ENCODE data around the gene TULP4. TPM values are rescaled to one million over a fixed set of nuclear protein-coding genes. Genes with fewer than 3 reads are reported as not detected.

The TULP4 gene
- total and polyA plus RNA-seq, 10 donors, result 1.8 to 143 (median 78.1) TPM

DNA sequence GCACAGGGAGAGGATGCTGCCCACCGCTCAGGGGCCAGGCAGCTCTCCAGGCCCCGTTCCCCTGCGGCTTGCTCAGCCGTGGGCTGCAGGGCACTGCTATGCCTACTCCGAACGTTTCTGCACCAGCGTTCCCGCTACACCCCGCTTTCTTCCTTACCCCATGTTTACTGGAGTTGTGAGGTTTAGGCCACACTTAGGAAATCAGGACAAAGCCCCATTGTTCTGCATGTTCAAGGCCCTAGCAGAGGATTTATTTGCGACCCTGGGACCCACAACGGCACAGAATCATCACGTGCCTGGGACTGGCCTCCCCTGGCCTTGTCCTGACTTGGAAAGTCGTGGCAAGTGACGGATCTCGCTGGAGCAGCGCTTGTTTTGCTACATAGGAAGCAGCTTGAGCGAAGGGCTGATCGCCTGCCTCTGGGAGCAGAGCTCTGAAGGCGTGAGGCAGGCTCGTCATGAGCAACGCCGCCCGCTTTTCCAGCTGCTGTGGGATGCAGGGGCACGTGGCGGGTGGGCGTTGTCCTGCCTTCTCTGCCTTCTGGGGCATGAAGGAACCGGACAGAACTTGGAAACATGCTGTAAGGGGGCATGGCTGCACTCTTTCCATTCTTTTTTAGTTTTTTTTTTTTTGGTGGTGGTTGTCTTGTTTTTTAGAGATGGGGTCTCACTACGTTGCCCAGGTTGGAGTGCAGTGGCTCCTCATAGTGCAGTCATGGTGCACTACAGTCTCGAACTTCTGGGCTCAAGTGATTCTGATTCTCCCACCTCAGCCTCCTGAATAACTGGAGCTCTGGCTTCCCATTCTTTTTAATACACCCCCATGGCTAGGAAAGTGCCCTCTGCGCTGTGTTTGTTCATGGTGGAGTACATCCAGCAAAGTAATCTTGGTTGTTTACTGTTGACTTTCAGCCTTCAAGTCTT, 233.0 kb downstream of the TULP4 start:
- Histone ChIP-seq H3K36me3 (no peaks in the 10 kb centered on the region), H3K27ac (peak overlapping the region in 4 of 8 donors; percentile 15 to 53 (median 30)), H3K27me3 (replicated peaks in 1 of 7) (peaks cover 0 to 10% (median 0%) of the 10 kb centered on the region in 7 donors), H3K9me3 (no peaks in the 10 kb centered on the region), H3K4me1 (no peaks in the 10 kb centered on the region), H3K4me3 (no peak overlapping the region)
- 64 to 85% (median 78%) methylated on average over 29 to 30 of the region's 30 CpGs for WGBS, 5 donors
- intact Hi-C loops (cut with DNase I; ENCODE audit: low total_unique reads), result no loop called here
- TF ChIP-seq POLR2A (IDR thresholded peaks at IDR 0.05) (no peak), POLR2AphosphoS5 (IDR thresholded peaks at IDR 0.05) (peak; percentile 45 to 70 (median 46))
- DNase-seq, result peak; percentile 74

DNA sequence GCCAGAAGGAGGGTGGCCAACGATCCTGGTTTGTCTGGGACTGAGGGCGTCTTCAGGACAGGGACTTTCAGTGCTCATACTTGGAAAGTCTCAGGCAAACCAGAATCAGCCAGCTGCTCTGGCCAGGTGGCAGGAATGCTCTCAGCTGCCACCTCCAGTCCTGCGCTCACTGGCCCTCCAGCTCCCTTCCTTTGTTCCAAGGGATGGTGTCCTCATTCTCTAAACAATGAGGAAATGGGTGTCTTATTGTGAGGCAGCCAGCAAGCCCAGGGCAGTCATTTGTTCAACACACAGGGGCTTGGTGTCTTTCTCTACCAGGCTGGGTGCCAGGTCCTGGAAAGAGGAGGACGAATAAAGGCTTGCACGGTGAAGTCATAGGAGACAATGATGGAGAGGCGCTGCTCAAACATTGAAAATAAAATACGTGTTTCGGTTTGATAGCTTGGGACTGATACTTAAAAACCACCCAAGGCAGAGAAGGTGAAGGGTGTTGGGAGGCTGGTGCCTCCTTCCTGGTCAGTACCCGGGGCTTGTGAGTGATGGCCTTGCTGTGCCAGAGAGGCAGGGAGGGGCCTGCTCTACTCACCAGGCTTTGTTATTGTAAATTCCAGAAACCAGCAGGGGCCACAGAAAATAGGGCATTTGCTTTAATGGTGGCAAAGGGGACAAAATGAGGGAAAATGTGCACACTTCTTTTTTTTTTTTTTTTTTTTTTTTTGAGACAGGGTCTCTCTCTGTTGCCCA, 236.3 kb downstream of the TULP4 start:
- intact Hi-C loops (cut with DNase I; ENCODE audit: low total_unique reads), result no loop called here
- no peaks in the 10 kb centered on the region for H3K36me3 ChIP-seq
- 87 to 92% (median 90%) methylated on average over 9 of the region's 9 CpGs for WGBS, 5 donors
- no peak for TF ChIP-seq POLR2AphosphoS5 (IDR thresholded peaks at IDR 0.05)
- TF ChIP-seq, protein P1, sequence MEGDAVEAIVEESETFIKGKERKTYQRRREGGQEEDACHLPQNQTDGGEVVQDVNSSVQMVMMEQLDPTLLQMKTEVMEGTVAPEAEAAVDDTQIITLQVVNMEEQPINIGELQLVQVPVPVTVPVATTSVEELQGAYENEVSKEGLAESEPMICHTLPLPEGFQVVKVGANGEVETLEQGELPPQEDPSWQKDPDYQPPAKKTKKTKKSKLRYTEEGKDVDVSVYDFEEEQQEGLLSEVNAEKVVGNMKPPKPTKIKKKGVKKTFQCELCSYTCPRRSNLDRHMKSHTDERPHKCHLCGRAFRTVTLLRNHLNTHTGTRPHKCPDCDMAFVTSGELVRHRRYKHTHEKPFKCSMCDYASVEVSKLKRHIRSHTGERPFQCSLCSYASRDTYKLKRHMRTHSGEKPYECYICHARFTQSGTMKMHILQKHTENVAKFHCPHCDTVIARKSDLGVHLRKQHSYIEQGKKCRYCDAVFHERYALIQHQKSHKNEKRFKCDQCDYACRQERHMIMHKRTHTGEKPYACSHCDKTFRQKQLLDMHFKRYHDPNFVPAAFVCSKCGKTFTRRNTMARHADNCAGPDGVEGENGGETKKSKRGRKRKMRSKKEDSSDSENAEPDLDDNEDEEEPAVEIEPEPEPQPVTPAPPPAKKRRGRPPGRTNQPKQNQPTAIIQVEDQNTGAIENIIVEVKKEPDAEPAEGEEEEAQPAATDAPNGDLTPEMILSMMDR (IDR thresholded peaks at IDR 0.05 in 8 of 11, conservative IDR thresholded peaks at IDR 0.05 in 3 of 11), result no peak
- peak; percentile 29 for DNase-seq
- H3K27me3 ChIP-seq (replicated peaks in 1 of 7), result no peaks in the 10 kb centered on the region
- H3K9me3 ChIP-seq, result no peaks in the 10 kb centered on the region
- no peak overlapping the region for H3K4me3 ChIP-seq
- H3K4me1 ChIP-seq, result no peaks in the 10 kb centered on the region
- H3K27ac ChIP-seq, result no peak overlapping the region

DNA sequence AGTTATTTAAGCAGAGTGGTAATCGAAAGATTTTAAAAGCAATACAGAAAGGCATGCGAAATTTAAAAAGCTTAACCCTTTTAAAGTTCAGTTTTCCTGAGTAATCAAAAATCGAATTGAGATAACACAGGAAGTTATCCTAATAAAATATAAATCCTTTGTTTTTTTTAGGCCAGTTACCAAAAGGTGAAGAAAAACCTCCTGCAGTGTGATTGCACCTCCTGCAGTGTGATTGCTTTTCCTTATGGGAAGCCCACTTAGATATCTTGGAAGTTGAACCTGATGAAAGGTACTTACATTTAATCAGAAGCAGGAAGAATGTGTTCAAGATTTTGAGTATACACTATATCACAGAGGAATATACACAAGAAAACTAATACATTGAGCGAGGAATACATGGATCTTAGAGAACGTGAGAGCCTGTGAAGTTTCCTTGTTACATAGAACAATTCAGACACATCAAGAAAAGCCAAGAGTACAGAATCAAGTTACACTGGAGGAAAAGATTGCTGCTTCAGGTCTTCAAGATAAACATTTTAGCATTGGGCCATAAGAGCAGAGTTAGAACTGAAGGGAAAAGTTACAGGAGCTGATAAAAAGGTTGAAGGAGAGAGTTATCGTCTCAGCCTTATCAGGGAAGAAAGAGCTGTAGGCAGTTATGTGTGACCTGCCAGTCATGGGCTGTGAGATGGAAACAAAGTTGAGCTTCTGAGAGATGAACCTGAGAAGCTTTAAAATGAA, 240.0 kb downstream of the TULP4 start:
- DNase-seq, result no peak
- H3K9me3 ChIP-seq, result no peaks in the 10 kb centered on the region
- no peak for TF ChIP-seq POLR2A (IDR thresholded peaks at IDR 0.05)
- TF ChIP-seq, protein P1 (IDR thresholded peaks at IDR 0.05 in 8 of 11, conservative IDR thresholded peaks at IDR 0.05 in 3 of 11), result no peak
- no peak for TF ChIP-seq POLR2AphosphoS5 (IDR thresholded peaks at IDR 0.05)
- intact Hi-C loops (cut with DNase I; ENCODE audit: low total_unique reads), result no loop called here
- H3K4me3 ChIP-seq, result no peak overlapping the region
- 75 to 83% (median 82%) methylated on average over 6 of the region's 6 CpGs for WGBS, 5 donors
- peaks cover 0 to 13% (median 0%) of the 10 kb centered on the region in 6 donors for H3K4me1 ChIP-seq
- H3K27ac ChIP-seq, result no peak overlapping the region
- no peaks in the 10 kb centered on the region for H3K27me3 ChIP-seq (replicated peaks in 1 of 7)
- H3K36me3 ChIP-seq, result no peaks in the 10 kb centered on the region

DNA sequence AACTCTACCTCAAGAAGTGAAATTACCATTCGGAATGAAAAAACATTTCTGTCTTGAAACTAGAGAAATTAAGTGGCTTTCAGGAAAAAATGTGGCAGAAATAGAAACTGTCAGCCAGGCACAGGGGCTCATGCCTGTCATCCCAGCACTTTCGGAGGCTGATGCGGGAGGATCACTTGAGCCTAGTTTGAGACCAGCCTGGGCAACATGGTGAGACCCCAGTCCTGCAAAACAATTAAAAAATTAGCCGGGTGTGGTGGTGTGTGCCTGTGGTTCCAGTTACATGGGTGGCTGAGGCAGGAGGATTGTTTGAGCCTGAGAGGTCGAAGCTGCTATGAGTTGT, 240.5 kb downstream of the TULP4 start:
- no peak for TF ChIP-seq POLR2AphosphoS5 (IDR thresholded peaks at IDR 0.05)
- TF ChIP-seq POLR2A (IDR thresholded peaks at IDR 0.05), result no peak
- TF ChIP-seq, protein P1 (IDR thresholded peaks at IDR 0.05 in 8 of 11, conservative IDR thresholded peaks at IDR 0.05 in 3 of 11), result no peak
- H3K4me1 ChIP-seq, result peaks cover 0 to 13% (median 0%) of the 10 kb centered on the region in 6 donors
- intact Hi-C loops (cut with DNase I; ENCODE audit: low total_unique reads), result no loop called here
- H3K9me3 ChIP-seq, result no peaks in the 10 kb centered on the region
- H3K27ac ChIP-seq, result no peak overlapping the region
- WGBS, 5 donors, result 89 to 97% (median 93%) methylated on average over 5 of the region's 5 CpGs
- H3K36me3 ChIP-seq, result no peaks in the 10 kb centered on the region
- H3K4me3 ChIP-seq, result no peak overlapping the region
- DNase-seq, result peak; percentile 36
- H3K27me3 ChIP-seq (replicated peaks in 1 of 7), result no peaks in the 10 kb centered on the region
